ENCODE data around the gene BPI. TPM values are rescaled to one million over a fixed set of nuclear protein-coding genes. Genes with fewer than 3 reads are reported as not detected.
A peak's percentile ranks its signal among the peaks of the same experiment; 100 is the strongest.
"Not testable (repeated sequence)": the region's sequence is repeated elsewhere in the genome, so short reads cannot be mapped to it uniquely, and the experiment has no call there.

BPI gene
- total RNA-seq, 2 donors from 2014 or later = not detected

- DNase-seq = no peak
- Mint-ChIP-seq H3K27ac (no peak overlapping the region), H3K36me3 (ENCODE audit: insufficient read depth in 2 of 2) (no peaks in the 10 kb centered on the region), H3K4me3 (no peak overlapping the region), H3K4me1 (ENCODE audit: low read depth) (peaks cover 25% of the 10 kb centered on the region), H3K9me3 (no peaks in the 10 kb centered on the region), H3K27me3 (ENCODE audit: low read depth) (peaks cover 54% of the 10 kb centered on the region)
- no peak for ATAC-seq (replicated peaks in 1 of 2)
Measured at GRCh38 chr20:38299963-38300362, 4.0 kb upstream of the BPI start.

- ATAC-seq (replicated peaks in 1 of 2) = no peak
Measured at GRCh38 chr20:38300438-38300837, 3.5 kb upstream of the BPI start.

GRCh38 chr20:38301309-38301708, 2.6 kb upstream of the BPI start:
- Mint-ChIP-seq H3K9me3 (no peaks in the 10 kb centered on the region), H3K4me1 (ENCODE audit: low read depth) (peaks cover 26% of the 10 kb centered on the region), H3K4me3 (no peak overlapping the region), H3K27me3 (ENCODE audit: low read depth) (peaks cover 54% of the 10 kb centered on the region), H3K36me3 (ENCODE audit: insufficient read depth in 2 of 2) (no peaks in the 10 kb centered on the region), H3K27ac (no peak overlapping the region)
- ATAC-seq (replicated peaks in 1 of 2) (no peak), DNase-seq (no peak)

More at GRCh38 chr20:38300438-38300837, 3.5 kb upstream of the BPI start:
- Mint-ChIP-seq H3K4me3 (no peak overlapping the region), H3K4me1 (ENCODE audit: low read depth) (peaks cover 26% of the 10 kb centered on the region), H3K36me3 (ENCODE audit: insufficient read depth in 2 of 2) (no peaks in the 10 kb centered on the region), H3K27ac (no peak overlapping the region), H3K27me3 (ENCODE audit: low read depth) (peaks cover 53% of the 10 kb centered on the region), H3K9me3 (no peaks in the 10 kb centered on the region)
- no peak for DNase-seq

GRCh38 chr20:38302786-38303185, 1.2 kb upstream of the BPI start:
- no peaks in the 10 kb centered on the region for H3K9me3 Mint-ChIP-seq
- H3K27ac Mint-ChIP-seq = no peak overlapping the region
- no peak for ATAC-seq (replicated peaks in 1 of 2)
- H3K36me3 Mint-ChIP-seq (ENCODE audit: insufficient read depth in 2 of 2) = no peaks in the 10 kb centered on the region
- no peak for DNase-seq
- H3K27me3 Mint-ChIP-seq (ENCODE audit: low read depth) = peaks cover 60% of the 10 kb centered on the region
- H3K4me3 Mint-ChIP-seq = no peak overlapping the region
- peaks cover 30% of the 10 kb centered on the region for H3K4me1 Mint-ChIP-seq (ENCODE audit: low read depth)

- Mint-ChIP-seq H3K27me3 (ENCODE audit: low read depth) (peaks cover 60% of the 10 kb centered on the region), H3K27ac (no peak overlapping the region), H3K36me3 (ENCODE audit: insufficient read depth in 2 of 2) (no peaks in the 10 kb centered on the region), H3K4me1 (ENCODE audit: low read depth) (peaks cover 30% of the 10 kb centered on the region), H3K4me3 (no peak overlapping the region), H3K9me3 (no peaks in the 10 kb centered on the region)
- DNase-seq (peak; percentile 37 to 39), ATAC-seq (replicated peaks in 1 of 2) (no peak)
Measured at GRCh38 chr20:38304845-38305447, 990 bp downstream of the BPI start.

- H3K9me3 Mint-ChIP-seq = no peaks in the 10 kb centered on the region
Measured at GRCh38 chr20:38305541-38305940, 1.6 kb downstream of the BPI start.

GRCh38 chr20:38306379-38306778, 2.4 kb downstream of the BPI start:
- Mint-ChIP-seq H3K27me3 (ENCODE audit: low read depth) (peaks cover 59% of the 10 kb centered on the region), H3K4me1 (ENCODE audit: low read depth) (peaks cover 25% of the 10 kb centered on the region), H3K27ac (no peak overlapping the region), H3K36me3 (ENCODE audit: insufficient read depth in 2 of 2) (no peaks in the 10 kb centered on the region), H3K4me3 (no peak overlapping the region), H3K9me3 (no peaks in the 10 kb centered on the region)
- DNase-seq (no peak), ATAC-seq (replicated peaks in 1 of 2) (no peak)

More at GRCh38 chr20:38305541-38305940, 1.6 kb downstream of the BPI start:
- H3K36me3 Mint-ChIP-seq (ENCODE audit: insufficient read depth in 2 of 2) = no peaks in the 10 kb centered on the region
- H3K4me3 Mint-ChIP-seq = no peak overlapping the region
- no peak for ATAC-seq (replicated peaks in 1 of 2)
- peaks cover 59% of the 10 kb centered on the region for H3K27me3 Mint-ChIP-seq (ENCODE audit: low read depth)
- no peak for DNase-seq
- no peak overlapping the region for H3K27ac Mint-ChIP-seq
- peaks cover 30% of the 10 kb centered on the region for H3K4me1 Mint-ChIP-seq (ENCODE audit: low read depth)

GRCh38 chr20:38307371-38308046, 3.6 kb downstream of the BPI start:
- Mint-ChIP-seq H3K36me3 (ENCODE audit: insufficient read depth in 2 of 2) (no peaks in the 10 kb centered on the region), H3K27ac (no peak overlapping the region), H3K27me3 (ENCODE audit: low read depth) (peaks cover 51% of the 10 kb centered on the region), H3K9me3 (no peaks in the 10 kb centered on the region), H3K4me1 (ENCODE audit: low read depth) (peaks cover 24% of the 10 kb centered on the region), H3K4me3 (no peak overlapping the region)
- DNase-seq (no peak), ATAC-seq (replicated peaks in 1 of 2) (no peak)

- H3K27me3 Mint-ChIP-seq (ENCODE audit: low read depth) = peaks cover 46% of the 10 kb centered on the region
- H3K4me1 Mint-ChIP-seq (ENCODE audit: low read depth) = peaks cover 24% of the 10 kb centered on the region
- H3K4me3 Mint-ChIP-seq = no peak overlapping the region
- no peaks in the 10 kb centered on the region for H3K36me3 Mint-ChIP-seq (ENCODE audit: insufficient read depth in 2 of 2)
- H3K27ac Mint-ChIP-seq = no peak overlapping the region
- H3K9me3 Mint-ChIP-seq = no peaks in the 10 kb centered on the region
- DNase-seq (no peak), ATAC-seq (replicated peaks in 1 of 2) (no peak)
Measured at GRCh38 chr20:38308047-38308438, 4.1 kb downstream of the BPI start.

- Mint-ChIP-seq H3K4me3 (no peak overlapping the region), H3K9me3 (no peaks in the 10 kb centered on the region), H3K27ac (no peak overlapping the region), H3K27me3 (ENCODE audit: low read depth) (peaks cover 42% of the 10 kb centered on the region), H3K4me1 (ENCODE audit: low read depth) (peaks cover 20% of the 10 kb centered on the region), H3K36me3 (ENCODE audit: insufficient read depth in 2 of 2) (no peaks in the 10 kb centered on the region)
- no peak for DNase-seq
- no peak for ATAC-seq (replicated peaks in 1 of 2)
Measured at GRCh38 chr20:38308447-38308846, 4.5 kb downstream of the BPI start.

- no peaks in the 10 kb centered on the region for H3K9me3 Mint-ChIP-seq
- H3K27me3 Mint-ChIP-seq (ENCODE audit: low read depth) = peaks cover 27% of the 10 kb centered on the region
- H3K36me3 Mint-ChIP-seq (ENCODE audit: insufficient read depth in 2 of 2) = no peaks in the 10 kb centered on the region
- ATAC-seq (replicated peaks in 1 of 2) (no peak), DNase-seq (no peak)
- peaks cover 4% of the 10 kb centered on the region for H3K4me1 Mint-ChIP-seq (ENCODE audit: low read depth)
- H3K27ac Mint-ChIP-seq = no peak overlapping the region
- no peak overlapping the region for H3K4me3 Mint-ChIP-seq
Measured at GRCh38 chr20:38311091-38311490, 7.1 kb downstream of the BPI start.

GRCh38 chr20:38311491-38311890, 7.5 kb downstream of the BPI start:
- peaks cover 4% of the 10 kb centered on the region for H3K4me1 Mint-ChIP-seq (ENCODE audit: low read depth)
- ATAC-seq (replicated peaks in 1 of 2) (no peak), DNase-seq (no peak)
- H3K27me3 Mint-ChIP-seq (ENCODE audit: low read depth) = peaks cover 27% of the 10 kb centered on the region
- no peaks in the 10 kb centered on the region for H3K9me3 Mint-ChIP-seq
- no peak overlapping the region for H3K4me3 Mint-ChIP-seq
- no peaks in the 10 kb centered on the region for H3K36me3 Mint-ChIP-seq (ENCODE audit: insufficient read depth in 2 of 2)
- no peak overlapping the region for H3K27ac Mint-ChIP-seq

- no peak for DNase-seq
- peaks cover 28% of the 10 kb centered on the region for H3K27me3 Mint-ChIP-seq (ENCODE audit: low read depth)
- H3K36me3 Mint-ChIP-seq (ENCODE audit: insufficient read depth in 2 of 2) = no peaks in the 10 kb centered on the region
- no peaks in the 10 kb centered on the region for H3K4me1 Mint-ChIP-seq (ENCODE audit: low read depth)
- H3K27ac Mint-ChIP-seq = no peak overlapping the region
- ATAC-seq (replicated peaks in 1 of 2) = no peak
- no peak overlapping the region for H3K4me3 Mint-ChIP-seq
- H3K9me3 Mint-ChIP-seq = no peaks in the 10 kb centered on the region
Measured at GRCh38 chr20:38313676-38314075, 9.7 kb downstream of the BPI start.

- peaks cover 28% of the 10 kb centered on the region for H3K27me3 Mint-ChIP-seq (ENCODE audit: low read depth)
- not testable (repeated sequence) for H3K9me3 Mint-ChIP-seq; H3K27ac Mint-ChIP-seq; DNase-seq; H3K36me3 Mint-ChIP-seq (ENCODE audit: insufficient read depth in 2 of 2); ATAC-seq (replicated peaks in 1 of 2); H3K4me1 Mint-ChIP-seq (ENCODE audit: low read depth); H3K4me3 Mint-ChIP-seq
Measured at GRCh38 chr20:38314350-38314749, 10.4 kb downstream of the BPI start.
